Loucy (cell line): ENCODE results near the gene PTPRT.

Experiments
- CTCF ChIP-seq: fragments of 200-600 bp; sonication (generic); conservative IDR thresholded peaks from 2 replicates; pipeline ENCODE4 v1.5.1; 2014; ENCODE audit warnings: mild to moderate bottlenecking, antibody characterized with exemption, low read length
- EZH2phosphoT487 ChIP-seq: fragments of 200-600 bp; IDR thresholded peaks from 2 replicates; pipeline ENCODE4 v1.6.1; 2018; ENCODE audit warnings: antibody characterized with exemption, mild to moderate bottlenecking, moderate library complexity, borderline replicate concordance

- TF ChIP-seq CTCF (no peak), EZH2phosphoT487 (no peak)
Measured at GRCh38 chr20:42093041-42093440, 1096.7 kb downstream of the PTPRT start.
